SK-MEL-5 (cell line): Measurements from ENCODE around the gene ANK2. TPM values are rescaled to one million over a fixed set of nuclear protein-coding genes. Genes with fewer than 3 reads are reported as not detected.

ENCODE experiments used
- DNase-seq: peaks from one replicate; pipeline ENCODE4 v3.0.0-alpha.2; 2016; ENCODE audit warnings: low read depth, low spot score
- in situ Hi-C: cut with HindIII; loops from 2 replicates; pipeline ENCODE4 v1.10.0; 2016; ENCODE audit warnings: low sequenced_read_pairs, high pct_unique_total_duplicates, low pct_unique_long_range_greater_than_20kb
- total RNA-seq: library from RNA; depleted of rRNA; stranded (reverse); fragments of >200 nt; shearing (Covaris generic); gene quantifications from 2 replicates; pipeline ENCODE4 v1.2.3, GENCODE V29; 2014

The ANK2 gene
- total RNA-seq, 1 experiment from 2014 or later, result 91.1 TPM

- DNase-seq, result no peak
- in situ Hi-C loops, result no loop called here
These were observed 239.2 kb downstream of the ANK2 start for GRCh38 chr4:113288696-113289095.

DNA sequence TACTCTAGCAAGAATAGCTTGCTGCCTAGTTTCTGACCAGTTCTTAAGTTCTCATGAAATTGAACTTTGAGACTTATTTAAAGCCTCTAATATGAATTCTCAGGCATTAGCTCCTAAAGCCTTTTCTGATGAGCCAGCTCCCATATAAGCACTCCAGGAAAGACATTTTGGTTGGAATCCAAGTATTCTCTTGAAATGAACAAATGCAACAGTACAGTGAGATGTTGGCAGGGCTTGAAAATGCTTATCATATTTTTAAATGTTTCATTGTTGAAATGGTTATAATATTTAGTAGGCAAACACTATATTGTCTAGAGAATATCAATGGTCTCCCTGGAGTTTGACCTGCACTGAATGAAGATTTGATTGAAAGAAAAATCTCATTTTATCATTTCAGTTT, 240.3 kb downstream of the ANK2 start:
- in situ Hi-C loops, result no loop called here
- DNase-seq, result no peak

GRCh38 chr4:113290666-113291065, 241.2 kb downstream of the ANK2 start:
- in situ Hi-C loops, result no loop called here
- no peak for DNase-seq

DNA sequence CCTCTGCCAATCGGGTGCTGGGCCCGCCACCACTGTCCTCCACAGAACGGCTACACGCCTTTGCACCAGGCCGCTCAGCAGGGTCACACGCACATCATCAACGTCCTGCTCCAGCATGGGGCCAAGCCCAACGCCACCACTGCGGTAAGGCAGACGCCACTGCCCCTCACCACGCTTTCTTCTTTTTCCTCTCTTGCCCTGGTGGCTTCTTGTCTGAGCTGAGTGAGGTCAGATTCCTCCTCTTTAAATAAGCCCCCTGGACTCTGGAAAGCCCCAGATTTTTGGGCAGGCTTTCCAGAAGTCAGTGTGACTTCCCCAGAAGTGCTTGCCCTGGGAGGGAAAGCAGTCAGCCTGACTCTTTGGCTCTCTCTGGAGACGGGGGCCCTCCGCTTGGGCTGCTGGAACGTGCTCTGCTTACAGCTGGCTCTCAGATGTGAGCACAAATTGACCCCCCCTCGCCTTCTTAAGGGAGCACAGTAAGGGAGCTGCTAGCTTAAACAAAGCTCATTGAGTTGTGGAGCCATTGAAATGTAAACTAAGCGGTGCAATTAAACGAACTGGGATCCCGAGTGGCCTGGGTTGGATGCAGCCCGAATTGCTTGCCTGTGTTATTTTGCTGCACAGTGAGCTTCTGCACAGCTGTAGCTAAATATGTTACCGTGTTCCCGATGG, 243.1 kb downstream of the ANK2 start:
- in situ Hi-C loops, result no loop called here
- DNase-seq, result no peak

DNA sequence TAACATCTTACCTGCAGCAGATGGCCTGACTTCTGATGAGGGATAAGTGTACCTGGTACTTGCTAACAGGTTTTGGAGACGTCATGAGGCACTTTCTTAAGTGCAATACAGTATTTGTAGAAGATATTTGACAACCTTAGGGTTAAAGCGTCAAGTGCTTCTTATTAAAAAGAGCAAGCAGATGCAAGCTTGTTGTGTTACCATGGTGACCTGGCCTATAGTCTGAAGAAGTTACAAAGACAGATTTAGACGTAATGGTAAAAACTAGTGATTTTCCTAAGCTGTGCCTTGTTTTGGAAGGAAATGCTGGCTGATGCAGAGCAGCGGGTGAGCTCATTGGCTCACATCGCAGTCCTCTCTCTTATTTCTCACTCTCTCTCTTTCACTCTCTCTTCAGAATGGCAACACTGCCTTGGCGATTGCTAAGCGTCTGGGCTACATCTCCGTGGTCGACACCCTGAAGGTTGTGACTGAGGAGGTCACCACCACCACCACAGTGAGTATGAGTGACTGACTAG, 243.6 kb downstream of the ANK2 start:
- DNase-seq, result no peak
- in situ Hi-C loops, result no loop called here

GRCh38 chr4:113293674-113294073, 244.2 kb downstream of the ANK2 start:
- in situ Hi-C loops, result no loop called here
- DNase-seq, result no peak

GRCh38 chr4:113294908-113295307, 245.5 kb downstream of the ANK2 start:
- in situ Hi-C loops, result no loop called here
- DNase-seq, result no peak

GRCh38 chr4:113300471-113300928, 251.0 kb downstream of the ANK2 start:
- in situ Hi-C loops, result no loop called here
- DNase-seq, result peak; percentile 6

GRCh38 chr4:113302051-113302450, 252.6 kb downstream of the ANK2 start:
- in situ Hi-C loops, result no loop called here
- no peak for DNase-seq

DNA sequence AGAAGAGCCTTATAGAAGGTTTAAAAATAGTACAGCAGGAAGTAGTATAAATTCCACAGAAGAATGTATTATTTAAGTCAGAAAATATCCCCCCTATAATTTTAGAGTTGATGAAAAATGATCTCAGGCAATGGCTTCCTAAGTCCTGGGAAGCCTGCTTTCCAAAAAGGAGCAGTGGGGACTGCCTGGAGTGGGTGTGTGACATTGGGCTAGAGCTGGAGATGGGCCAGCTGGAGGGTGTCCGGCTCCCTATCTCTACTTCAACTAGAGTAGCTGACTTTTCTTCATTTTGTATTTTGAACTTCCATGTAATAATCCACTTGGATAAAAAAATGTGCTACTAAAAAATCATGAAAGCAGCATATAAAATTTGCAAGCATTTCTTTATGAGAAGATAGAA, 253.9 kb downstream of the ANK2 start:
- in situ Hi-C loops, result no loop called here
- DNase-seq, result no peak

- DNase-seq, result no peak
- in situ Hi-C loops, result no loop called here
These were observed 261.6 kb downstream of the ANK2 start for GRCh38 chr4:113311047-113311446.

DNA sequence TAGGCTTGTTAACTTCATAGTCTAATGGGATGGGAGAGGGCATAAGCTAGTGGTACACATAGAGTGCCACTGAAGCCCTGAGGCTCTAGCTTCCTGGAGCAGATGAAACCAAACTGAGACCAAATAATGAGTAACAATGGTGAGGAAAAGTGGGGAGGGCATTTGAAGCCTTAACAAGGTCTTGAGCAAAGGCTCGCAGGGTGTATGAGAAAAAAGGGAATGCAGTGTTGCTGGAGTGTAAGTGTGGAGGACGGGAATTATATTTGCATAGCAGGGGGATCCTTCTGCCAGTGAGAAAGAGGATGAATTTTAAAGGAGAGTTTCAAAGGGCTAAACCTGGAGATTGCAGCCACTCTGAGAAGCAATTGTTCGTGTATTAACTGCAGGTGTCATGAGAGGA, 263.1 kb downstream of the ANK2 start:
- in situ Hi-C loops, result no loop called here
- DNase-seq, result no peak

GRCh38 chr4:113314426-113314825, 265.0 kb downstream of the ANK2 start:
- in situ Hi-C loops, result no loop called here
- no peak for DNase-seq

DNA sequence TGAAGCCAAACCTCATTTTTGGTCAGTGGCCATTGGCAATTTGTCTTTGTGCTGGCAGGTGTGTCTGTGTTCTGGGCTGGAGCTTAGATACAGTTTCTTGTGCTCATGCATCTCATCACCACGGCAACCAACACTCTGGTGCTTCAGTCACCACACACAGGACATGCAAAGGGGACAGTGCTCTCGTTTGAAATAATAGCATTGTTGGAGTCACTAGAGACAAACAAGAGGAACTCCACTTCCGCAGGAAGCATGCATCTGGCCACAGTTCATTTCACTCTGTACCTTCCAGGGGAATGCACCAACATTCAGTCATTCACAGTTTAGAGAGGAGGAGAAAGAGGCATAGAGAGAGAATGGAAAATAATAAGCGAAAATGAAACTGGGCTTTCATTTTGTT, 267.4 kb downstream of the ANK2 start:
- in situ Hi-C loops, result no loop called here
- DNase-seq, result no peak

- in situ Hi-C loops, result no loop called here
- DNase-seq, result no peak
These were observed 268.1 kb downstream of the ANK2 start for GRCh38 chr4:113317523-113317922.

GRCh38 chr4:113322736-113323135, 273.3 kb downstream of the ANK2 start:
- no peak for DNase-seq
- in situ Hi-C loops, result no loop called here

DNA sequence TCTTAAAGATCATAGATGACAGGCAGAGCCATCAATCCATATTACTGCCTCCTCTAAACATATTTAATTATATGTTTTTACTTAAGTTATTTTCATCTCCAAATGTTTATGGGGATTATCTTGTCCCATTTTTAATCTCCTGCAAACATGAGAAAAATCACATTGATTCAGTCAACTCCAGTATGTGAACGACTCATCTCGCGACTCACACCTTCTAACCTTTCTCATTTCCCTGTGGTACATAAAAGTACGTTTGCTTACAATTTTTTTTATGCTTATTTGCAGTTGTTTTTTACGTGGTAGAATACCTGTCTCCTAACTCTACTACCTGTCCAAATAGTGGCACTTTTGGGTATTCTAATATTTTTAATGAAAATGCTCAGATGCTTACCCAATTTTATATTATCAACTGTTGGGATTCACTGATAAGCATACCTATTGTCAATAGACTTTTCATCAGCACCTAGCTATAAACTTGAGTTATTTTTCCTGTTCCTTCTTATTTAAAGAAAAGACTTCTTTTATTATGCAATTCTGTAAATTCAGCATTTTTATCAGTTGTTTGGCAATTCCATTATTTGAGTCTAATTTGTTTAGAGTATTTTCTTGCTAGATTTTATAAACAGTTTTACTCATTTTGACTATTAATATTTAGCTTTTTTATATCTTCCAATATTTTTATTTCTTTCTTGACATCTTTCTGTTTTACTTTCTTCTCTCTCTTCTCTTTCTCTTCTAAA, 276.6 kb downstream of the ANK2 start:
- in situ Hi-C loops, result no loop called here
- no peak for DNase-seq

GRCh38 chr4:113327494-113327893, 278.0 kb downstream of the ANK2 start:
- in situ Hi-C loops, result no loop called here
- DNase-seq, result peak; percentile 0

GRCh38 chr4:113328514-113328913, 279.1 kb downstream of the ANK2 start:
- in situ Hi-C loops, result no loop called here
- peak; percentile 45 for DNase-seq
